ACHN (cell line): ENCODE measurements around the gene EPB41L3.
"Not testable (repeated sequence)": the region's sequence is repeated elsewhere in the genome, so short reads cannot be mapped to it uniquely, and the experiment has no call there.

Experiments
- DNase-seq: peaks from one replicate; pipeline ENCODE4 v3.0.0-alpha.2; 2015
- in situ Hi-C: cut with HindIII; loops from 2 replicates; pipeline ENCODE4 v1.10.0; 2017; ENCODE audit warnings: low sequenced_read_pairs, low pct_ligation_motif_present, low pct_unique_long_range_greater_than_20kb

The EPB41L3 gene

GRCh38 chr18:5508821-5509220 lies 35.0 kb downstream of the EPB41L3 start:
- DNase-seq = no peak
- in situ Hi-C loops = no loop called here

DNA sequence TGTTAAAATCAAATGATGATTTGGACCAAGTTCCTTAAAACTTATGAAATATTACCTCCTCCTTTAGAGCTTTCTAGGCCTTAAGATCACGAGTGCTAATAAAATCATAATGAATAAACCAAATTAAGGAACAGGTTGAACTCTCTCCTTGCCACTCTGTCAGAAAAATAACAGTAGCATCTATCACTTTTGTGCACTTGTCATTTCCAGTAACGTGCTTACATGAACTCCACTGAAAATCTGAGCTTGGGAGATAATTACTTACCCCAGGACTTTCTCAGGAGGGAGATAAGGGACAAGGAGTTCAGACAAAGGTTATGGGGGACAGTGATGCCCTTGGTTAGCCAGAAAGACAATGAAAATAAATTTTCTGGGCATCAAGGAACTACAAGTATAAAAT lies 36.0 kb downstream of the EPB41L3 start:
- in situ Hi-C loops = no loop called here
- no peak for DNase-seq

GRCh38 chr18:5506174-5506573 lies 37.6 kb downstream of the EPB41L3 start:
- no peak for DNase-seq
- in situ Hi-C loops = no loop called here

GRCh38 chr18:5503740-5504139 lies 40.1 kb downstream of the EPB41L3 start:
- in situ Hi-C loops = no loop called here
- no peak for DNase-seq

GRCh38 chr18:5500158-5500939 lies 43.4 kb downstream of the EPB41L3 start:
- in situ Hi-C loops = no loop called here
- no peak for DNase-seq

- in situ Hi-C loops = no loop called here
- no peak for DNase-seq
These were observed 45.3 kb downstream of the EPB41L3 start for GRCh38 chr18:5498452-5498851.

- in situ Hi-C loops = no loop called here
- no peak for DNase-seq
These were observed 47.5 kb downstream of the EPB41L3 start for GRCh38 chr18:5496305-5496704.

- in situ Hi-C loops = no loop called here
- DNase-seq = no peak
These were observed 52.9 kb downstream of the EPB41L3 start for GRCh38 chr18:5490753-5491480.

DNA sequence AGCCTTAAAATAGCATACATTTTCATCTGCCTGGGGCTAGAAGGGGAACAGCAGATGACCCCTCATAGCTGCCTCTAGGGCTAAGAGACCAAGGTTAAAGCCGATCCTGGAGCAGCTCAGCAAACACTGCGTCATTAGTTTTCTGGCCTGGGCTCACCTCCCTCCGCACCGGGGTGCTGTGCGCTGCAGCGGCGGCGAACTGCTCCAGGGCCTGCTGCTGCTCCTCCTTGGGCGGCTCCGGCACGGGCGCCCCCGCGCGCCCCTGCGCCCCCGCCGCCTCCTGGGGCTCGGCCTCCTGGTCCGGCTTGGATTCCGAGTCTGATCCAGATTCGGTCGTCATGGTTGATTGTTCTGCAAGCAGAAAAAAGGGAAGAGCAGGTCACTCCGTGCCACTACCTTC lies 55.0 kb downstream of the EPB41L3 start:
- in situ Hi-C loops = no loop called here
- DNase-seq = no peak

DNA sequence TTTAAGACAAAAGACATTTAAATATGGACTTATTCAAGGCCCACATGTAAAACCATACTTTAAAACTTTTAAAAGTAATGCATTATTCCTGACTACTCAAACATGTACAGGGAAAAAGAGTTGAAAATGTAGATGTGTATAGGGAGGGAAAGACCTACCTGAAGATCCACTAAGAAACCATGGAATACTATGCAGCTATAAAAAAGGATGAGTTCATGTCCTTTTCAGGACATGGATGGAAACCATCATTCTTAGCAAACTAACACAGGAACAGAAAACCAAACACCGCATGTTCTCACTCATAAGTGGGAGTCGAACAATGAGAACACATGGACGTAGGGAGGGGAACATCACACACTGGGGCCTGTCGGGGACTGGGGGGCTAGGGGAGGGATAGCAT lies 55.8 kb downstream of the EPB41L3 start:
- DNase-seq, in situ Hi-C loops: not testable (repeated sequence)

DNA sequence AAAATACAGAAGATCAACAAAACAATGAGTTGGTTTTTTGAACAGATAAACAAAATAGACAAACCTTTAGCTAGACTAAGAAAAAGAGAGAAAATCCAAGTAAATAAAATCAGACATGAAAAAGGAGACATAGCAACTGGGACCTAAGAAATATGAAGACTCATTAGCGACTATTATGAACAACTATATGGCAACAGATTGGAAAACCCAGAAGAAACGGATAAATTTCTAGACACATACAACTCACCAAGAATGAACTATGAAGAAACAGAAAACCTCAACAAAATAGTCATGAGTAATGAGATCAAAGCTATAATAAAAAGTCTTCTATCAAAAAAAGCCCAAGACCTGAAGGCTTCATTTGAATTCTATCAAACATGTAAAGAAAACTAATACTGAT lies 59.3 kb downstream of the EPB41L3 start:
- in situ Hi-C loops = no loop called here
- DNase-seq = no peak

- in situ Hi-C loops = no loop called here
- DNase-seq = no peak
These were observed 62.2 kb downstream of the EPB41L3 start for GRCh38 chr18:5481621-5482020.

DNA sequence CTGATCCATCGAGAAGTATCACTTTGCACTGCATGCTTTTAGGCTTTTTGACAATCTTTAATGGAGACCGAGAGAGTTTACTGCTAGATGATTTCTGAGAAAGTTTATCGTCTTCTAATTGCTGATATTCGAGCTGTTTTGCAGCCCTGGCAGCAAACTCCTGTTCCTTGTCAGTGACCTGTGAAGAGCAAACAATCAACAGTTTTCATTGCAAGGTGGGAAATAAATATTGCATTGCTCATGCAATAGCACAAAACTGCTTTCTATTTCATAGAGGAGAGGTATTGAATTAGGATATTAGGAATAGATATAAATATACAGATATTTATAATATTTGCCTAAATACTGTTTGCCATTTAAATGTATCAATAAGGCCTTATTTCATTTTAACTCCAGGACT lies 65.5 kb downstream of the EPB41L3 start:
- no peak for DNase-seq
- in situ Hi-C loops = no loop called here

DNA sequence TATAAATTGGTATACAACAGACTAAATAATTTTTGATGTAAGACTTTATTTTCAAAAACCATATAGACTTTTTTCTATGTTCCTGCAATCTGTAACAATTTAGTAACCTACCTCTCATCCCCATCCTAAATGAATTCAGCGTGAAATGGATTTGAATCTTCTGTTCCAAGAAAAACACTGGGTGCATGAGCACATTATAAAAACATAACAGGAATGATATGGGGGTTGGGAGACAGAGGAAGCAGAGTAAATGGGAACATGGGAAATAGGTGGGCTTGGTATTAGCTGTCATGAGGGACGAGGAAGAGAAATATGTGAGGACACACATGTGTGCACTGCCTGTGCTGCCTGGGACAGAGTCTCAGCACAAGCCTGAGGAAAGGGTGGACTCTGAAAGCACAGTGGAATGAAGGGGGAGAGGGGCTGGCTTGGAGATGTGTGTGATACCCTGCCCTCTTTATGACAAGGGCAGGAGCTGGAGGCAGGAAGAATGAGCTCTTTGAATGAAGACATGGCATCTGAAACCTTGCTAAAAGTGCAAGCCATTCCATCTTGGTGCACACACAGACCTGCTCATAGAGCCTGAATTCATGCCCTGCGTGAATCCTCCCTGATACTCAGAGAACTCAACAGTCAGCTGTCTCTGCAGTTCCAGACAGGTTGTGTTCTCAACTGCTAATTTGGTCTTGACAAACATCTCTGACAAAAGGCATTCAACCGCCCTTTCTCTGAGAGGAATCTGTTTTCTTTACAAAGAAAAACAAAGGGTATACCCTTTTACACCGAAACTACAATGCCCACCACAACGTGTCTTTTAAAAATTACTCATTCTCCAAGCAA lies 66.6 kb downstream of the EPB41L3 start:
- no peak for DNase-seq
- in situ Hi-C loops = no loop called here

DNA sequence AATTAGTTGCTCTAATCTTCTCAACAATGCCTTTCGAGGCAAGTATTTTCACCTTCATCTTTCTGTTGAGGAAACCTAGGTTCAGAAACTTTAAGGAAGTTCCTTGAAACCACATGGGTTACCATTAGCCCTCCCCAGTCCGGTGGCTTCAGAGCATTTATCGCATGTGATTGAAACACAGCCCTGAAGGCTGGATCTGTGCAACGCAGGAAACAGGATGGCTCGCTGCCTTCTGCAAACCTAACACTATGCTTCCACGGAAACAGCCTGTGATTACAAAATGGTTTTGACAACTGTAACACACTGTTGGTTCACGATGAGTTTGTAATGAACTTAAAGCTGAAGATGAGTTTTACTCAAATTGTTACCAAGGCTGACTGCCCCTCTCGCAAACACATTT lies 68.5 kb downstream of the EPB41L3 start:
- in situ Hi-C loops = no loop called here
- no peak for DNase-seq

- DNase-seq = no peak
- in situ Hi-C loops = no loop called here
These were observed 74.5 kb downstream of the EPB41L3 start for GRCh38 chr18:5469340-5469739.

- no peak for DNase-seq
These were observed 75.4 kb downstream of the EPB41L3 start for GRCh38 chr18:5468394-5468793.

GRCh38 chr18:5467671-5468070 lies 76.1 kb downstream of the EPB41L3 start:
- DNase-seq = no peak

More at GRCh38 chr18:5468394-5468793, 75.4 kb downstream of the EPB41L3 start:
- in situ Hi-C loops = no loop called here

GRCh38 chr18:5466256-5466655 lies 77.5 kb downstream of the EPB41L3 start:
- DNase-seq = no peak
- in situ Hi-C loops = no loop called here

More at GRCh38 chr18:5467671-5468070, 76.1 kb downstream of the EPB41L3 start:
- in situ Hi-C loops = no loop called here
